Central memory CD8-positive, alpha-beta T cell (primary cell): ENCODE measurements around the gene HS3ST3B1.
A peak's percentile ranks its signal among the peaks of the same experiment; 100 is the strongest.

ENCODE experiments used
- ATAC-seq: fragments of 150-1000 bp; cut with Tn5 transposase; replicated peaks from 2 replicates; pipeline ENCODE4 v1.10.0; 2022; ENCODE audit warnings: mild to moderate bottlenecking, moderate FRiP score, moderate number of reproducible peaks; ENCODE audit not compliant: poor library complexity, severe bottlenecking; ENCODE audit errors: extremely low read depth
- DNase-seq, 2 donors: peaks; one replicate each; pipeline ENCODE4 v3.0.0; 2021; ENCODE audit warnings: low spot score in 2 of 2
- H3K27ac Mint-ChIP-seq: one replicate; pipeline ENCODE4 v1.8.0; 2022; ENCODE audit warnings: low read depth, mild to moderate bottlenecking, moderate library complexity, mixed read lengths
- H3K27me3 Mint-ChIP-seq: one replicate; pipeline ENCODE4 v1.8.0; 2022; ENCODE audit warnings: mixed read lengths
- H3K36me3 Mint-ChIP-seq: one replicate; pipeline ENCODE4 v1.8.0; 2022; ENCODE audit warnings: mild to moderate bottlenecking, moderate library complexity, mixed read lengths; ENCODE audit not compliant: insufficient read depth
- H3K4me1 Mint-ChIP-seq: one replicate; pipeline ENCODE4 v1.8.0; 2022; ENCODE audit warnings: mixed read lengths
- H3K4me3 Mint-ChIP-seq: one replicate; pipeline ENCODE4 v1.8.0; 2022; ENCODE audit warnings: mild to moderate bottlenecking, moderate library complexity, mixed read lengths
- H3K9me3 Mint-ChIP-seq: one replicate; pipeline ENCODE4 v1.8.0; 2022; ENCODE audit warnings: mixed read lengths

Gene HS3ST3B1

GRCh38 chr17:14318109-14318917 is 17.4 kb downstream of the HS3ST3B1 start:
- no peaks in the 10 kb centered on the region for H3K9me3 Mint-ChIP-seq
- no peak overlapping the region for H3K4me3 Mint-ChIP-seq
- no peak for DNase-seq
- no peak overlapping the region for H3K27ac Mint-ChIP-seq
- H3K4me1 Mint-ChIP-seq = peaks cover 53% of the 10 kb centered on the region
- no peaks in the 10 kb centered on the region for H3K27me3 Mint-ChIP-seq
- H3K36me3 Mint-ChIP-seq = peaks cover 10% of the 10 kb centered on the region
- no peak for ATAC-seq

- peaks cover 53% of the 10 kb centered on the region for H3K4me1 Mint-ChIP-seq
These were observed 18.0 kb downstream of the HS3ST3B1 start for GRCh38 chr17:14318918-14319205.

GRCh38 chr17:14320098-14320497 is 19.2 kb downstream of the HS3ST3B1 start:
- H3K36me3 Mint-ChIP-seq = peaks cover 4% of the 10 kb centered on the region
- H3K27ac Mint-ChIP-seq = peak overlapping the region; percentile 4
- ATAC-seq = no peak
- no peak for DNase-seq
- no peak overlapping the region for H3K4me3 Mint-ChIP-seq
- no peaks in the 10 kb centered on the region for H3K9me3 Mint-ChIP-seq
- no peaks in the 10 kb centered on the region for H3K27me3 Mint-ChIP-seq
- H3K4me1 Mint-ChIP-seq = peaks cover 53% of the 10 kb centered on the region

More at GRCh38 chr17:14318918-14319205, 18.0 kb downstream of the HS3ST3B1 start:
- DNase-seq (no peak), ATAC-seq (peak; percentile 24)
- Mint-ChIP-seq H3K4me3 (no peak overlapping the region), H3K27ac (no peak overlapping the region), H3K27me3 (no peaks in the 10 kb centered on the region), H3K9me3 (no peaks in the 10 kb centered on the region), H3K36me3 (peaks cover 8% of the 10 kb centered on the region)

- H3K4me1 Mint-ChIP-seq = peaks cover 54% of the 10 kb centered on the region
- no peak overlapping the region for H3K27ac Mint-ChIP-seq
These were observed 20.0 kb downstream of the HS3ST3B1 start for GRCh38 chr17:14320734-14321475.

GRCh38 chr17:14321476-14321949 is 20.6 kb downstream of the HS3ST3B1 start:
- peaks cover 4% of the 10 kb centered on the region for H3K36me3 Mint-ChIP-seq
- no peak for ATAC-seq
- peaks cover 50% of the 10 kb centered on the region for H3K4me1 Mint-ChIP-seq
- no peak overlapping the region for H3K27ac Mint-ChIP-seq
- no peaks in the 10 kb centered on the region for H3K27me3 Mint-ChIP-seq
- no peak for DNase-seq
- peak overlapping the region; percentile 3 for H3K4me3 Mint-ChIP-seq
- no peaks in the 10 kb centered on the region for H3K9me3 Mint-ChIP-seq

More at GRCh38 chr17:14320734-14321475, 20.0 kb downstream of the HS3ST3B1 start:
- Mint-ChIP-seq H3K4me3 (peak overlapping the region; percentile 3), H3K36me3 (peaks cover 4% of the 10 kb centered on the region), H3K9me3 (no peaks in the 10 kb centered on the region), H3K27me3 (no peaks in the 10 kb centered on the region)
- DNase-seq (no peak), ATAC-seq (no peak)

GRCh38 chr17:14321980-14322776 is 21.3 kb downstream of the HS3ST3B1 start:
- H3K27ac Mint-ChIP-seq = no peak overlapping the region
- ATAC-seq = no peak

GRCh38 chr17:14323522-14323981 is 22.7 kb downstream of the HS3ST3B1 start:
- Mint-ChIP-seq H3K27me3 (no peaks in the 10 kb centered on the region), H3K9me3 (no peaks in the 10 kb centered on the region), H3K36me3 (peaks cover 1% of the 10 kb centered on the region), H3K4me3 (no peak overlapping the region), H3K27ac (no peak overlapping the region), H3K4me1 (peaks cover 46% of the 10 kb centered on the region)
- ATAC-seq (no peak), DNase-seq (no peak)

More at GRCh38 chr17:14321980-14322776, 21.3 kb downstream of the HS3ST3B1 start:
- H3K4me1 Mint-ChIP-seq = peaks cover 48% of the 10 kb centered on the region
- DNase-seq = no peak
- H3K4me3 Mint-ChIP-seq = no peak overlapping the region
- no peaks in the 10 kb centered on the region for H3K9me3 Mint-ChIP-seq
- no peaks in the 10 kb centered on the region for H3K27me3 Mint-ChIP-seq
- H3K36me3 Mint-ChIP-seq = peaks cover 4% of the 10 kb centered on the region

GRCh38 chr17:14325618-14326167 is 24.8 kb downstream of the HS3ST3B1 start:
- Mint-ChIP-seq H3K36me3 (peaks cover 2% of the 10 kb centered on the region), H3K9me3 (no peaks in the 10 kb centered on the region), H3K4me3 (no peak overlapping the region), H3K4me1 (peaks cover 46% of the 10 kb centered on the region), H3K27me3 (no peaks in the 10 kb centered on the region), H3K27ac (no peak overlapping the region)
- no peak for DNase-seq
- no peak for ATAC-seq

- Mint-ChIP-seq H3K27me3 (no peaks in the 10 kb centered on the region), H3K4me3 (peak overlapping the region; percentile 23), H3K27ac (peak overlapping the region; percentile 22), H3K36me3 (peaks cover 2% of the 10 kb centered on the region), H3K9me3 (no peaks in the 10 kb centered on the region), H3K4me1 (peaks cover 65% of the 10 kb centered on the region)
- ATAC-seq = peak; percentile 32
- DNase-seq = no peak
These were observed 29.1 kb downstream of the HS3ST3B1 start for GRCh38 chr17:14329900-14330491.

GRCh38 chr17:14330492-14330962 is 29.6 kb downstream of the HS3ST3B1 start:
- no peaks in the 10 kb centered on the region for H3K9me3 Mint-ChIP-seq
- no peaks in the 10 kb centered on the region for H3K27me3 Mint-ChIP-seq
- peaks cover 68% of the 10 kb centered on the region for H3K4me1 Mint-ChIP-seq
- ATAC-seq (no peak), DNase-seq (no peak)
- peak overlapping the region; percentile 23 for H3K4me3 Mint-ChIP-seq
- peaks cover 2% of the 10 kb centered on the region for H3K36me3 Mint-ChIP-seq
- H3K27ac Mint-ChIP-seq = peak overlapping the region; percentile 22

- Mint-ChIP-seq H3K36me3 (peaks cover 2% of the 10 kb centered on the region), H3K9me3 (no peaks in the 10 kb centered on the region), H3K4me3 (no peak overlapping the region), H3K27ac (no peak overlapping the region), H3K27me3 (no peaks in the 10 kb centered on the region), H3K4me1 (peaks cover 69% of the 10 kb centered on the region)
- ATAC-seq = no peak
- no peak for DNase-seq
These were observed 30.5 kb downstream of the HS3ST3B1 start for GRCh38 chr17:14331225-14331981.
